ENCODE data around the gene KLF16. TPM values are rescaled to one million over a fixed set of nuclear protein-coding genes. Genes with fewer than 3 reads are reported as not detected.
A peak's percentile ranks its signal among the peaks of the same experiment; 100 is the strongest.

The KLF16 gene
- total RNA-seq, 1 donor from 2014 or later, result 52.4 TPM

GRCh38 chr19:1905863-1906375 is 42.5 kb upstream of the KLF16 start:
- no peaks in the 10 kb centered on the region for H3K36me3 ChIP-seq (ENCODE audit: insufficient read depth, low read length)
- Mint-ChIP-seq H3K9me3 (ENCODE audit: unreplicated experiment) (no peaks in the 10 kb centered on the region), H3K36me3 (ENCODE audit: low read depth, unreplicated experiment) (no peaks in the 10 kb centered on the region), H3K27me3 (ENCODE audit: low read depth, unreplicated experiment) (no peaks in the 10 kb centered on the region), H3K4me3 (ENCODE audit: unreplicated experiment) (peak overlapping the region; percentile 93), H3K27ac (ENCODE audit: unreplicated experiment) (peak overlapping the region; percentile 90), H3K4me1 (ENCODE audit: low read depth, unreplicated experiment) (peaks cover 7% of the 10 kb centered on the region)
- H4K20me1 ChIP-seq (ENCODE audit: insufficient read depth, low read length), result peaks cover 35% of the 10 kb centered on the region
- FAIRE-seq (no peak), DNase-seq (ENCODE audit: low read depth) (no peak)
- peak overlapping the region; percentile 66 for H3K4me3 ChIP-seq (ENCODE audit: insufficient read depth, low read depth, low read length)
- H3K27me3 ChIP-seq (ENCODE audit: insufficient read depth, low read length), result no peaks in the 10 kb centered on the region
- peaks cover 52% of the 10 kb centered on the region for H3K79me2 ChIP-seq (ENCODE audit: insufficient read depth, low read length)
- H3K4me2 ChIP-seq (ENCODE audit: low read length), result peak overlapping the region; percentile 84
- peak overlapping the region; percentile 75 for H3K27ac ChIP-seq (ENCODE audit: low read depth, low read length)
- no peaks in the 10 kb centered on the region for H3K9me3 ChIP-seq (ENCODE audit: insufficient read depth, low read depth, low read length)
- peak overlapping the region; percentile 81 for H2AFZ ChIP-seq (ENCODE audit: low read depth, low read length)
- TF ChIP-seq CTCF (IDR thresholded peaks at IDR 0.05; ENCODE audit: insufficient read depth, low read depth, low read length) (no peak), EZH2 (IDR thresholded peaks at IDR 0.05; ENCODE audit: insufficient read depth, low read length) (no peak)
- H3K9ac ChIP-seq (ENCODE audit: low read length), result peak overlapping the region; percentile 78
- H3K4me1 ChIP-seq (ENCODE audit: insufficient read depth, low read length), result peaks cover 10% of the 10 kb centered on the region

DNA sequence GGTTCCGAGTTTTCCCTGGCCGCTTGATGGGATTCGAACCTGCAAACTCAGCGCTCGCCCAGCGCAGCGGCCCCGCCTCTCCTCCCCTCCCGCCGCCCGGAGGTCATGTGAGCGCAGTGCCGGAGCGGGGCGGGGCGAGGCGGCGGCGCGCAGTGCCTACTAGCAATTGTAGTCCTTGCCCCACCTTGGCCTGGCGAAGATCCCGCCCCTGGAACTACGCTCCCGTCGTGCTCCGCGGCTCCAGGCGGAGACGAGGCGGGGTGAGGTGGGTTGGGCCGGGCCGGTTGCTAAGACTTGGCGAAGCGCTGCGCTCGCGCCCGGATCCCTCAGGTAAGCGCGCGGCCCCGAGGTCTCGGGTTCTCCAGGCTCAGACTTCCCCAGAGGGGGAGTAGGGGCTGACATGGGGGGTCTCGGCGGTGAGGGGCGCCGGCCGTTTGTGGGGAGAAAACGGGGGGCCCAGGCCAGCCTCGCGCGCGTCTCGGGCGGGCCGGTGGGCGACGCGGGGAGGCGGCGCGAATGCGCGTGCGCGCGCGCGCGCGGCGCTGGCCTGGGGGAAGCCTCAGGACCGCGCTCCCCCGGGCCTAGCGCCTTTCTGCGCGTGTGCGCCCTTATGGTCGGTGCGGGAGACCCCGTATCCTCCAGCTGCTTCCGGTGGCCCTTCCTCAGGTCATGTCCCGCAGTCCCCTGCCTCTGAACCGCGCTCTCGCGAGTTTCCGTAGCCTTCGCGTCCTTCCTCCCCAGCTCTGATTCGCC is 41.9 kb upstream of the KLF16 start, which contains the start of the genes ADAT3 and SCAMP4:
ADAT3 (plus strand) TSS at position 290 of the 753 bp plus-strand sequence. CDS start 6,649 bp downstream, outside the sequence.
SCAMP4 (plus strand) TSS at position 290 of the 753 bp plus-strand sequence. CDS start 9,621 bp downstream, outside the sequence.
- Mint-ChIP-seq H3K4me3 (ENCODE audit: unreplicated experiment) (peak within 1 kb of the TSS; percentile 93), H3K4me1 (ENCODE audit: low read depth, unreplicated experiment) (peaks cover 6% of the 10 kb centered on the region), H3K27ac (ENCODE audit: unreplicated experiment) (peak within 1 kb of the TSS; percentile 90), H3K27me3 (ENCODE audit: low read depth, unreplicated experiment) (no peaks in the 10 kb centered on the region), H3K9me3 (ENCODE audit: unreplicated experiment) (no peaks in the 10 kb centered on the region), H3K36me3 (ENCODE audit: low read depth, unreplicated experiment) (no peaks in the 10 kb centered on the region)
- peak; percentile 96 for DNase-seq (ENCODE audit: low read depth)
- FAIRE-seq, result peak; percentile 17
- Histone ChIP-seq H3K9me3 (ENCODE audit: insufficient read depth, low read depth, low read length) (no peaks in the 10 kb centered on the region), H3K36me3 (ENCODE audit: insufficient read depth, low read length) (no peaks in the 10 kb centered on the region), H3K27me3 (ENCODE audit: insufficient read depth, low read length) (no peaks in the 10 kb centered on the region), H3K9ac (ENCODE audit: low read length) (peak within 1 kb of the TSS; percentile 78), H3K4me3 (ENCODE audit: insufficient read depth, low read depth, low read length) (peak within 1 kb of the TSS; percentile 66), H3K4me1 (ENCODE audit: insufficient read depth, low read length) (peaks cover 10% of the 10 kb centered on the region), H4K20me1 (ENCODE audit: insufficient read depth, low read length) (peaks cover 29% of the 10 kb centered on the region), H3K79me2 (ENCODE audit: insufficient read depth, low read length) (peaks cover 46% of the 10 kb centered on the region), H2AFZ (ENCODE audit: low read depth, low read length) (peak within 1 kb of the TSS; percentile 81), H3K4me2 (ENCODE audit: low read length) (peak within 1 kb of the TSS; percentile 84), H3K27ac (ENCODE audit: low read depth, low read length) (peak within 1 kb of the TSS; percentile 75)
- TF ChIP-seq CTCF (IDR thresholded peaks at IDR 0.05; ENCODE audit: insufficient read depth, low read depth, low read length) (no peak), EZH2 (IDR thresholded peaks at IDR 0.05; ENCODE audit: insufficient read depth, low read length) (no peak)

DNA sequence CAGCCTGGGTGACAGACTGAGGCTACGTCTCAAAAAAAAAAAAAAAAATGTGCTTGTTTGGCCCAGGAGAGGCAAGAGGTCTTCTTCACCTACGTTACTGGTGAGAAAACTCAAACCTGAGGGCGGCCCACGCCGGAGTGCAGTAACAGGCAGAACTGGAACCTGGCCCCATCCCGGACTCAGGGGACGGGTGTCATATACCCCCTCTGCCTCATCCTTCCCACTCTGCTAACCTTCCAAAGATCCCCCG is 41.4 kb upstream of the KLF16 start:
- peak overlapping the region; percentile 51 for H3K4me3 Mint-ChIP-seq (ENCODE audit: unreplicated experiment)

More for the DNA sequence above, 41.4 kb upstream of the KLF16 start:
- TF ChIP-seq CTCF (IDR thresholded peaks at IDR 0.05; ENCODE audit: insufficient read depth, low read depth, low read length) (no peak), EZH2 (IDR thresholded peaks at IDR 0.05; ENCODE audit: insufficient read depth, low read length) (no peak)
- H3K36me3 Mint-ChIP-seq (ENCODE audit: low read depth, unreplicated experiment), result no peaks in the 10 kb centered on the region
- Histone ChIP-seq H3K36me3 (ENCODE audit: insufficient read depth, low read length) (no peaks in the 10 kb centered on the region), H3K27me3 (ENCODE audit: insufficient read depth, low read length) (no peaks in the 10 kb centered on the region), H3K4me3 (ENCODE audit: insufficient read depth, low read depth, low read length) (peak overlapping the region; percentile 66), H3K27ac (ENCODE audit: low read depth, low read length) (peak overlapping the region; percentile 5), H4K20me1 (ENCODE audit: insufficient read depth, low read length) (peaks cover 24% of the 10 kb centered on the region), H3K9ac (ENCODE audit: low read length) (no peak overlapping the region), H3K79me2 (ENCODE audit: insufficient read depth, low read length) (peaks cover 41% of the 10 kb centered on the region), H3K9me3 (ENCODE audit: insufficient read depth, low read depth, low read length) (no peaks in the 10 kb centered on the region), H2AFZ (ENCODE audit: low read depth, low read length) (peak overlapping the region; percentile 27), H3K4me2 (ENCODE audit: low read length) (peak overlapping the region; percentile 84), H3K4me1 (ENCODE audit: insufficient read depth, low read length) (peaks cover 8% of the 10 kb centered on the region)
- FAIRE-seq (no peak), DNase-seq (ENCODE audit: low read depth) (no peak)
- H3K4me1 Mint-ChIP-seq (ENCODE audit: low read depth, unreplicated experiment), result peaks cover under 1% of the 10 kb centered on the region
- H3K9me3 Mint-ChIP-seq (ENCODE audit: unreplicated experiment), result no peaks in the 10 kb centered on the region
- no peaks in the 10 kb centered on the region for H3K27me3 Mint-ChIP-seq (ENCODE audit: low read depth, unreplicated experiment)
- peak overlapping the region; percentile 9 for H3K27ac Mint-ChIP-seq (ENCODE audit: unreplicated experiment)
